Neural cell (in vitro differentiated cells): ENCODE results near the gene MIPOL1. TPM values are rescaled to one million over a fixed set of nuclear protein-coding genes. Genes with fewer than 3 reads are reported as not detected.

ENCODE experiments used
- H2AFZ ChIP-seq: fragments of 200-600, 300-800 bp; sonication (generic), shearing (Covaris generic); 2 replicates; pipeline ENCODE4 v1.6.0; 2014; ENCODE audit warnings: low read depth, mild to moderate bottlenecking, antibody characterized with exemption, low read length, moderate library complexity
- H3F3A ChIP-seq: fragments of 200-600 bp; shearing (Covaris generic); 2 replicates; pipeline ENCODE4 v1.6.1; 2016; ENCODE audit warnings: mild to moderate bottlenecking, moderate library complexity, mixed read lengths, antibody characterized with exemption, low read length; ENCODE audit not compliant: insufficient read depth, poor library complexity, severe bottlenecking
- H3K27ac ChIP-seq: fragments of 200-600, 300-800 bp; sonication (generic), shearing (Covaris generic); 2 replicates; pipeline ENCODE4 v1.5.1; 2014; ENCODE audit warnings: mild to moderate bottlenecking, low read length, moderate library complexity
- H3K27me3 ChIP-seq: fragments of 300-800, 200-600 bp; sonication (generic), shearing (Covaris generic); 2 replicates; pipeline ENCODE4 v1.6.0; 2014; ENCODE audit warnings: mild to moderate bottlenecking, low read depth, low read length, moderate library complexity; ENCODE audit not compliant: insufficient read depth
- H3K36me3 ChIP-seq: fragments of 300-800, 200-600 bp; sonication (generic), shearing (Covaris generic); 2 replicates; pipeline ENCODE4 v1.5.1; 2014; ENCODE audit warnings: mild to moderate bottlenecking, antibody characterized with exemption, low read length, moderate library complexity; ENCODE audit not compliant: insufficient read depth
- H3K4me2 ChIP-seq: fragments of 300-800, 200-600 bp; sonication (generic), shearing (Covaris generic); 2 replicates; pipeline ENCODE4 v1.6.0; 2014; ENCODE audit warnings: mild to moderate bottlenecking, low read length
- H3K4me3 ChIP-seq: fragments of 300-800, 200-600 bp; sonication (generic), shearing (Covaris generic); 2 replicates; pipeline ENCODE4 v1.5.1; 2014; ENCODE audit warnings: mild to moderate bottlenecking, low read length, moderate library complexity
- H3K79me2 ChIP-seq: fragments of 200-600 bp; shearing (Covaris generic); replicated peaks from 2 replicates; pipeline ENCODE4 v1.6.0; 2014; ENCODE audit warnings: mild to moderate bottlenecking, low read length, moderate library complexity; ENCODE audit not compliant: insufficient read depth
- H3K9ac ChIP-seq: fragments of 300-800, 200-600 bp; sonication (generic), shearing (Covaris generic); 2 replicates; pipeline ENCODE4 v1.6.1; 2016; ENCODE audit warnings: mild to moderate bottlenecking, low read length, mixed read lengths
- H3K9me2 ChIP-seq: fragments of 200-600 bp; shearing (Covaris generic); 2 replicates; pipeline ENCODE4 v1.6.1; 2016; ENCODE audit warnings: mild to moderate bottlenecking, low read length, mixed read lengths; ENCODE audit not compliant: insufficient read depth
- H3K9me3 ChIP-seq: fragments of 200-600, 300-800 bp; sonication (generic), shearing (Covaris generic); 2 replicates; pipeline ENCODE4 v1.6.1; 2016; ENCODE audit warnings: mild to moderate bottlenecking, mixed run types, low read length, moderate library complexity, mixed read lengths
- H4K20me1 ChIP-seq: fragments of 200-600 bp; shearing (Covaris generic); 2 replicates; pipeline ENCODE4 v1.6.1; 2016; ENCODE audit warnings: mild to moderate bottlenecking, mixed run types; ENCODE audit not compliant: insufficient read depth
- CTCF ChIP-seq: fragments of 450-650 bp; IDR thresholded peaks from 2 replicates; pipeline ENCODE4 v1.5.1; 2014; ENCODE audit warnings: antibody characterized with exemption, mild to moderate bottlenecking, moderate library complexity; ENCODE audit not compliant: poor library complexity, severe bottlenecking
- EP300 ChIP-seq: fragments of 450-650 bp; conservative IDR thresholded peaks from 2 replicates; pipeline ENCODE4 v1.6.1; 2014; ENCODE audit warnings: antibody characterized with exemption, mild to moderate bottlenecking, moderate library complexity; ENCODE audit not compliant: poor library complexity, severe bottlenecking
- EZH2 ChIP-seq: fragments of 200-600, 300-800 bp; shearing (Covaris generic), sonication (generic); IDR thresholded peaks from 2 replicates; pipeline ENCODE4 v1.6.1; 2014; ENCODE audit warnings: antibody characterized with exemption, low read length, borderline replicate concordance, mild to moderate bottlenecking; ENCODE audit not compliant: insufficient read depth, poor library complexity, severe bottlenecking
- MXI1 ChIP-seq: fragments of 450-650 bp; conservative IDR thresholded peaks from 2 replicates; pipeline ENCODE4 v1.6.1; 2014; ENCODE audit warnings: antibody characterized with exemption, mild to moderate bottlenecking; ENCODE audit not compliant: poor library complexity, severe bottlenecking
- POLR2AphosphoS5 ChIP-seq: IDR thresholded peaks from 2 replicates; pipeline ENCODE4 v1.6.1; 2012
- RAD21 ChIP-seq: fragments of 450-650 bp; conservative IDR thresholded peaks from 2 replicates; pipeline ENCODE4 v1.6.1; 2014; ENCODE audit warnings: antibody characterized with exemption, mild to moderate bottlenecking, moderate library complexity
- REST ChIP-seq: IDR thresholded peaks from 2 replicates; pipeline ENCODE4 v1.6.1; 2012; ENCODE audit warnings: borderline replicate concordance
- SMC3 ChIP-seq: fragments of 450-650 bp; conservative IDR thresholded peaks from 2 replicates; pipeline ENCODE4 v1.6.1; 2014; ENCODE audit warnings: antibody characterized with exemption, mild to moderate bottlenecking, moderate library complexity; ENCODE audit not compliant: poor library complexity
- TAF1 ChIP-seq: IDR thresholded peaks from 2 replicates; pipeline ENCODE4 v1.6.1; 2012; ENCODE audit warnings: low read depth
- polyA plus RNA-seq: library from polyadenylated mRNA; depleted of rRNA; stranded (reverse); fragments of >200 nt; gene quantifications from 2 replicates; pipeline ENCODE4 v1.2.3, GENCODE V29; 2014

The MIPOL1 gene
- polyA plus RNA-seq, 1 donor from 2014 or later: 1.3 TPM

- no peaks in the 10 kb centered on the region for H3K27me3 ChIP-seq
- H3K4me2 ChIP-seq: peak overlapping the region; percentile 17
- H3K9ac ChIP-seq: no peak overlapping the region
- H4K20me1 ChIP-seq: no peaks in the 10 kb centered on the region
- H3K9me3 ChIP-seq: no peaks in the 10 kb centered on the region
- TF ChIP-seq TAF1: no peak
- no peak for TF ChIP-seq POLR2AphosphoS5
- TF ChIP-seq SMC3: no peak
- no peak for TF ChIP-seq EP300
- TF ChIP-seq MXI1: no peak
- TF ChIP-seq CTCF: no peak
- no peak for TF ChIP-seq RAD21
- no peak for TF ChIP-seq REST
- TF ChIP-seq EZH2: no peak
- no peak overlapping the region for H3K4me3 ChIP-seq
- H3K79me2 ChIP-seq: no peaks in the 10 kb centered on the region
- no peak overlapping the region for H3K27ac ChIP-seq
- no peaks in the 10 kb centered on the region for H3F3A ChIP-seq
- no peak overlapping the region for H2AFZ ChIP-seq
- no peaks in the 10 kb centered on the region for H3K36me3 ChIP-seq
- no peaks in the 10 kb centered on the region for H3K9me2 ChIP-seq
Observed at GRCh38 chr14:37275963-37276362, 78.2 kb downstream of the MIPOL1 start.

GRCh38 chr14:37278636-37279538, 81.2 kb downstream of the MIPOL1 start:
- H3K27me3 ChIP-seq: no peaks in the 10 kb centered on the region
- TF ChIP-seq REST (no peak), POLR2AphosphoS5 (no peak), CTCF (no peak), RAD21 (no peak), EZH2 (no peak)
- no peaks in the 10 kb centered on the region for H4K20me1 ChIP-seq
- H3K36me3 ChIP-seq: no peaks in the 10 kb centered on the region
- H2AFZ ChIP-seq: no peak overlapping the region
- H3K9me2 ChIP-seq: no peaks in the 10 kb centered on the region
- no peak overlapping the region for H3K4me3 ChIP-seq
- H3K4me2 ChIP-seq: no peak overlapping the region
- no peak overlapping the region for H3K9ac ChIP-seq
- no peaks in the 10 kb centered on the region for H3F3A ChIP-seq
- H3K79me2 ChIP-seq: no peaks in the 10 kb centered on the region
- H3K27ac ChIP-seq: no peak overlapping the region
- H3K9me3 ChIP-seq: no peaks in the 10 kb centered on the region
